Peyer's patch (tissue), 4 donors: ENCODE data around the gene EFNA4.

ENCODE experiments used
- POLR2A ChIP-seq, 2 donors: fragments of 450-650 bp; IDR thresholded peaks; one replicate each; pipeline ENCODE4 v1.5.1; 2017; ENCODE audit warnings: antibody characterized with exemption in 2 of 2, mild to moderate bottlenecking in 2 of 2, moderate library complexity in 2 of 2
- TF ChIP-seq, protein P1 (sequence below), 6 experiments: fragments of 450-650 bp in 4 of 6; fragments of 200-600 bp in 2 of 6; sonication (generic) in 1 of 6; IDR thresholded peaks; one replicate each; pipeline ENCODE4 v1.5.1; 2017 to 2019; ENCODE audit warnings: antibody characterized with exemption in 6 of 6, mild to moderate bottlenecking in 3 of 6, moderate library complexity in 1 of 6

- TF ChIP-seq, protein P1, sequence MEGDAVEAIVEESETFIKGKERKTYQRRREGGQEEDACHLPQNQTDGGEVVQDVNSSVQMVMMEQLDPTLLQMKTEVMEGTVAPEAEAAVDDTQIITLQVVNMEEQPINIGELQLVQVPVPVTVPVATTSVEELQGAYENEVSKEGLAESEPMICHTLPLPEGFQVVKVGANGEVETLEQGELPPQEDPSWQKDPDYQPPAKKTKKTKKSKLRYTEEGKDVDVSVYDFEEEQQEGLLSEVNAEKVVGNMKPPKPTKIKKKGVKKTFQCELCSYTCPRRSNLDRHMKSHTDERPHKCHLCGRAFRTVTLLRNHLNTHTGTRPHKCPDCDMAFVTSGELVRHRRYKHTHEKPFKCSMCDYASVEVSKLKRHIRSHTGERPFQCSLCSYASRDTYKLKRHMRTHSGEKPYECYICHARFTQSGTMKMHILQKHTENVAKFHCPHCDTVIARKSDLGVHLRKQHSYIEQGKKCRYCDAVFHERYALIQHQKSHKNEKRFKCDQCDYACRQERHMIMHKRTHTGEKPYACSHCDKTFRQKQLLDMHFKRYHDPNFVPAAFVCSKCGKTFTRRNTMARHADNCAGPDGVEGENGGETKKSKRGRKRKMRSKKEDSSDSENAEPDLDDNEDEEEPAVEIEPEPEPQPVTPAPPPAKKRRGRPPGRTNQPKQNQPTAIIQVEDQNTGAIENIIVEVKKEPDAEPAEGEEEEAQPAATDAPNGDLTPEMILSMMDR (IDR thresholded peaks at IDR 0.05): no peak
- TF ChIP-seq POLR2A (IDR thresholded peaks at IDR 0.05): no peak
Measured at GRCh38 chr1:155075535-155075934, 12.0 kb downstream of the EFNA4 start.
